Astrocyte of the cerebellum (primary cell): ENCODE measurements around the gene INPP5A.

Experiments used
- DNase-seq: peaks from one replicate; pipeline ENCODE4 v3.0.0-alpha.2; 2011; ENCODE audit warnings: low read depth
- H3K4me3 ChIP-seq: 2 replicates; pipeline ENCODE4 v1.5.1; 2011; ENCODE audit warnings: mild to moderate bottlenecking, low read depth, low read length, moderate library complexity
- in situ Hi-C: cut with HindIII; loops from 2 replicates; pipeline ENCODE4 v1.10.0; 2017; ENCODE audit warnings: low sequenced_read_pairs
- TF ChIP-seq, protein P1 (sequence below): IDR thresholded peaks from 2 replicates; pipeline ENCODE4 v1.5.1; 2012; ENCODE audit warnings: low read length, low read depth, moderate library complexity, mild to moderate bottlenecking; ENCODE audit errors: missing control alignments

INPP5A gene

DNA sequence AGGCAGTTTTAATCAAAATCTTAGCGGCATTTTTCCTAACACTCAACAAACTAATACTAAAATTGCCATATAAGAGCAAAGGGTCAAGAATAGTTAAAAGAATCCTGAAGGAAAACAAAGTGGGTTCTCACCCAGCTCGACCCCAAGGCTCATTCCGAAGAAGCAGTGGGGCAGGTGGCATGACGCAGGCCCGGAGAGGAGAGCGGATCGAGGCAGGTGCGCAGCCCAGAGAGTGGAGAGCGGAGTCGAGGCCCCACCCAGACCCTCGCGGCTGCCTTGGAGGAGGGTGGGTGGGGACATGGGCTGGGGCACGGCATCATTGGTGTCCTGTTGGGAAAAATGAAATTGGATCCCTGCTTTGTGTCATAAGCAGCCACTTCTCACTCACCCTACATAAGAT is 109.8 kb downstream of the INPP5A start:
- H3K4me3 ChIP-seq: no peak overlapping the region
- TF ChIP-seq, protein P1, sequence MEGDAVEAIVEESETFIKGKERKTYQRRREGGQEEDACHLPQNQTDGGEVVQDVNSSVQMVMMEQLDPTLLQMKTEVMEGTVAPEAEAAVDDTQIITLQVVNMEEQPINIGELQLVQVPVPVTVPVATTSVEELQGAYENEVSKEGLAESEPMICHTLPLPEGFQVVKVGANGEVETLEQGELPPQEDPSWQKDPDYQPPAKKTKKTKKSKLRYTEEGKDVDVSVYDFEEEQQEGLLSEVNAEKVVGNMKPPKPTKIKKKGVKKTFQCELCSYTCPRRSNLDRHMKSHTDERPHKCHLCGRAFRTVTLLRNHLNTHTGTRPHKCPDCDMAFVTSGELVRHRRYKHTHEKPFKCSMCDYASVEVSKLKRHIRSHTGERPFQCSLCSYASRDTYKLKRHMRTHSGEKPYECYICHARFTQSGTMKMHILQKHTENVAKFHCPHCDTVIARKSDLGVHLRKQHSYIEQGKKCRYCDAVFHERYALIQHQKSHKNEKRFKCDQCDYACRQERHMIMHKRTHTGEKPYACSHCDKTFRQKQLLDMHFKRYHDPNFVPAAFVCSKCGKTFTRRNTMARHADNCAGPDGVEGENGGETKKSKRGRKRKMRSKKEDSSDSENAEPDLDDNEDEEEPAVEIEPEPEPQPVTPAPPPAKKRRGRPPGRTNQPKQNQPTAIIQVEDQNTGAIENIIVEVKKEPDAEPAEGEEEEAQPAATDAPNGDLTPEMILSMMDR: no peak
- in situ Hi-C loops: no loop called here
- no peak for DNase-seq

DNA sequence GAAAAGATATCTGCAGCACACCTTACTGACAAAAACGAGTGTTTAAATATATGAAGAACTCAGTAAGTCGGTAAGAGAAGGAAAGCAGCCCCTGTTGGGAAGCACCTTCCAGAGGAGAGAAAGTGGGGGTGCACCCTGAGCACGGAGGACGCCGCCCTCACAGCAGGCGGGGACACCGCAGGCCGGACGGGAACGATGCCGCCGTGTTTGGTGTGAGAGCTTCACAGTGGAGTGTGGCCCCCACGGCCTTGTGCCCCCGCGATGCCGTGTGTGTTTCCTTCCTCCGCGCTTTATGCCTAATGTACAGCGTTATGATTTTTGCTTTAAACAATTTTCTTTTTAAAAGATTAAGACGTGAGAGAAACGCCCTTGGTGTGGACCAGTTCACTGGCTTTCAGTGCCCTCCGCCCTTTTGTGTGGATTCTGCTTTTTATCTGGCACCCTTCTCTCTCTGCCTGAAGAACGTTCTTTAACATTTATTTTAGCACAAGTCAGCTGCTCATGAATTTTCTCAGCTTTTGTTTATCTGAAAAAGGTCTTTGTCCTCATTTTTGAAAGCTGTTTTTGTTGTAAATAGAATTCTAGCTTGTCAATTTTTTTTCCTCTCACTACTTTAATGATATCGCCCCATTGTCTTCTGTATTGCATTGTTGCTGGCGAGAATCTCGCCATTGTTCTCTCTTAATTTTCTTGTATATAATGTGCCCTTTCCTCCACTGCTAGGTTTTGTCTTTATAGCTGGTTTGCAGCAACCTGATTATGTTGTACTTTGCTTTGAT is 110.7 kb downstream of the INPP5A start:
- no peak overlapping the region for H3K4me3 ChIP-seq
- DNase-seq: no peak
- in situ Hi-C loops: no loop called here
- TF ChIP-seq, protein P1: no peak

DNA sequence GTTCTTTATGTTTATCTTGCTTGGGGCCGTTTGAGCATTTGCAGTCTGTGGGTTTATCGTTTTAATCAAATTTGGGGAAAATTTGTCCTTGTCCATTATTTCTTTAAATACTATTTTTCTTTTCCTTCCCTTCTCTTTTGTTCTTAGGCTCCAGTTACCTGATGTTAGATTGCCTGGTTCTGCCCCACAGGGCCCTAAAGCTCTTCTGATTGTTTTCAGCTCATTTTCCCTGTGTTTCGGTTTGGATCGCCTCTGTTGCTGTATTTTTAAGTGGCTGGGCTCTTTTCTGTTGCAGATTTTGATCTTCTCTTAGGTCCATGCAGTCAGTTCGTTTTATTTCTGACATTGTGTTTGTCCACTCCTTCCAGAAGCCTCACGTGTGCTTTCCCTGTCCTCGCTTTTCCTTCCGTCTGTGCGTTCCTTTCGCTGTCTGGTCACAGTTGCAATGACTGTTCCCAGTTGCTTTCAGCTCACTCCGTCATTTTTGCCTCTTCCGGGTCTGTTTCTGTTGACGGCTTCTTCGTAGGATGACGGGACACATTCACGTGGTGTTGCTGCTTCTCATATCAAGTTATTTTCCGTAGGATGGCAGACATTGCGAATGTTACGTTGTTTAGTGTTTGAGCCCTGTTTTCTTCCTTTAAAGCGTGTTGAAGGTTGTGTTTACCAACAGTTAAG is 111.4 kb downstream of the INPP5A start:
- H3K4me3 ChIP-seq: no peak overlapping the region
- in situ Hi-C loops: no loop called here
- TF ChIP-seq, protein P1: no peak

DNA sequence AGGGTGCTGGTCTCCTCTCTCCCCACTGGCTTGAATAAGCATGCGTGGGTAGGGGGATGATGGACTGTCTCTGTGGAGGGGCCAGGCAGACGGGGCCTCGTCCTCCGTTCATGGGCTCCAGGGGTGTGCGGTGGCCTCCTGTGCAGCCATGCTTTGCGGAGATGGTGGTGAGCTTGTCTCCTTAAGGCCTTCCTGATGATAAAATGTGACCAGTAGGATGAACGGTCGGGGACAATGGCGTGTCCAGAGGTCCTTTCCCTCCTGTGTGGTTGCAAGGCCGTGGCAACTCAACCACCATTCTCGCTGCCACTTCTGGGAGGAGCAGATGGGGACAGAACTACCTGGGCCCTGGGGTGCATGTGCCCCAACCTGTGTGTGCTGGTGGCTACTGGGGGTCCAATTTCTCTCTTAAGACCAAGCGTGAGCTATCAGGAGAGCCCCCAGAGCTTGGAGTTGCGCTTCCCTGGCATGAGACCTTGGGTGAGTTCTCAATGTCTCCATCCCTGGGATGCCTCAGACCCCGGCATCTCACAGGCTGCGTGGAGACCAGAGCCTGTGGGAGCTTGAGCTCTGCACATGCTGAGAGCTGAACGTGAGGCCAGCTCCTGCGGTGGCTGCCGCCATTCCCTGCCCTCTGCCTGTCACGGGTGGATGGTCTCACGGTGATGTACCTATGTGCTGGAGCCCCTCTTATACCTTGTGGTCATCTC is 112.2 kb downstream of the INPP5A start:
- no peak for DNase-seq
- H3K4me3 ChIP-seq: no peak overlapping the region
- in situ Hi-C loops: loop anchor here (10.0 kb wide), 2 partner anchors 275 to 415 kb away; no protein-coding TSS in a partner anchor
- TF ChIP-seq, protein P1: no peak

More for the DNA sequence above, 111.4 kb downstream of the INPP5A start:
- DNase-seq: no peak

DNA sequence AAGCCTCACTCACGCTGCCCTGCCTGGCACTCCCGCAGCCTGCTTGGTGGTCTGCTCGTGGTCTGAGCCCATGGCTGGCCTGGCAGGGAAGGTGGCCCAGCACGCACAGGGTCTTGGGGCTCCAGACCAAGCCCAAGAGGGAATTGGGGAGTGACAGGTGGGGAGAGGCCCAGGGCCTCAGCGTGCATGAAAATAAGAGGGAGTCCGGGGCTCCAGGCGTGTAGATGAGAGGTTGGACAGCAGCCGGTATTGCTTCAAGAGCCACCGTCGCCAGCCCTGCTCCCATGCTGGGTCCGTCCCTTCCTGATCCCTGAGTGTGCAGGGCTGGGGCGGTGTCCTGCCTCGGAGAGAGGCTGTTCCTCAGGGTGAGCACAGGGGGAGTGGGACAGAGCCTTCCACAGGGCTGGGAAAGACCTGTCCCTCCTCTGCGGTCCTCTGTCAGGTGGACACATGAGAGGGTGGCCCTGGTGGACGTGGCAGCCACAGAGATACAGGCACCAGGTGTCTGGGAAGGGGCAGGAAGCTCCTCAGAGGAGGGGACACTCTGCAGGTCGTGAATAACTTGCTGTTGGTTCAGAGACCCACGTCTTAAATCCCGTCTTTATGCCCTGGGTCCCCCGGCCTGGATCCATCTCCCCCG is 113.1 kb downstream of the INPP5A start:
- H3K4me3 ChIP-seq: no peak overlapping the region
- TF ChIP-seq, protein P1: no peak
- DNase-seq: no peak
- in situ Hi-C loops: loop anchor here (10.0 kb wide), 2 partner anchors 274 to 416 kb away; no protein-coding TSS in a partner anchor

DNA sequence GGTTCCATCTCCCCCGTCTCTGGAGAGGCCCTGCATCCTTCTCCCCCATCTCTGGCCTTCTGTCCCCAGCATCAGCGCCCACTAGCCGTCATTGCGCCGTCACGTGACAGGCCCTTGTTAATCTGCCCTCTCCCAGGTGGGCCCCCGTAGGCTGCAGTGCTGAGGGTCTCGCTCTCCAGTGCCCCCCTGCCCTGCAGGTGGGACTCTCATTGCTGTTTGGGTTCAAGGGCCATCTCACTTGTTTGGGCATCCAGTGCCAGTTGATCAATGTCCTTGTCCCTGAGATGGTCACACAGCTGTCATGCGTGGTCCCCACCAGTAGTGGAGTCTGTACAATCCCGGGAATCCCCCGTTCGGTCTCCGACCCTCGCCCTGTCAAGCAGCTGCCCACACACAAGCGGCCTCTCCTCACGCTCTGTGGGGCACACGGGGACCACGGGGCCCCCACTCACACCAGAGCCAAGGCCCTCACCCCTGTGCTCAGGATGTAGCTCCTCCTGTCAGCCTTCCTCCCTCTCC is 114.0 kb downstream of the INPP5A start:
- TF ChIP-seq, protein P1: no peak
- no peak for DNase-seq
- H3K4me3 ChIP-seq: no peak overlapping the region
- in situ Hi-C loops: loop anchor here (10.0 kb wide), 2 partner anchors 273 to 417 kb away; no protein-coding TSS in a partner anchor
